GM12878 (cell line): ENCODE results near the gene ENOX2. TPM values are rescaled to one million over a fixed set of nuclear protein-coding genes. Genes with fewer than 3 reads are reported as not detected.

Source experiments
- ATAC-seq: fragments of 200-7000 bp; cut with Tn5 transposase; 3 replicates; pipeline ENCODE4 v1.9.1; 2020; ENCODE audit warnings: mild to moderate bottlenecking, moderate library complexity
- BruUV-seq: library from RNA; stranded (reverse); fragments of 400-500 nt; replicated peaks from 2 replicates; lab custom pipeline; 2021; lab: Mats Ljungman, UMichigan
- CTCF ChIA-PET: fragments of 300-600 bp; sonication (Branson Sonifier 250); formaldehyde crosslinking; extraction: SDS; loops from one replicate; lab custom pipeline; 2021; ENCODE audit warnings: inconsistent platforms; lab: Yijun Ruan, JAX
- POLR2A ChIA-PET: fragments of 350-600 bp; formaldehyde crosslinking; extraction: SDS; loops from one replicate; lab custom pipeline; 2021; ENCODE audit warnings: inconsistent platforms; lab: Charles Lee
- RAD21 ChIA-PET: fragments of 300-600 bp; sonication (Branson Sonifier 250); formaldehyde crosslinking; loops from one replicate; lab custom pipeline; 2023; ENCODE audit warnings: antibody characterized with exemption; ENCODE audit not compliant: unreplicated experiment; lab: Charles Lee
- SMC1A ChIA-PET: fragments of 300-600 bp; sonication (Branson Sonifier 250); formaldehyde crosslinking; loops from one replicate; lab custom pipeline; 2023; ENCODE audit not compliant: unreplicated experiment, uncharacterized antibody; lab: Charles Lee
- DNase-seq: peaks from one replicate; pipeline ENCODE4 v3.0.0-alpha.2; 2011; ENCODE audit warnings: low read depth, low spot score
- FAIRE-seq: peaks from 3 replicates; lab custom pipeline; 2011; peaks lifted over from hg19 to GRCh38; lab: Jason Lieb, UNC
- H2AFZ ChIP-seq: 2 replicates; pipeline ENCODE4 v1.6.0; 2011; ENCODE audit warnings: low read depth, low read length, control low read depth; ENCODE audit not compliant: control insufficient read depth
- H3K27ac ChIP-seq: 2 replicates; pipeline ENCODE4 v1.5.1; 2011; ENCODE audit warnings: control low read depth; ENCODE audit not compliant: control insufficient read depth, insufficient read depth
- H3K27me3 ChIP-seq, 2 experiments: replicated peaks in 1 of 2; 2 replicates each; pipeline versions ENCODE4 v1.6.0 to v1.6.1; 2011; ENCODE audit warnings: low read length in 1 of 2; ENCODE audit not compliant: control insufficient read depth in 2 of 2, insufficient read depth in 2 of 2
- H3K36me3 ChIP-seq, 2 experiments: 2 replicates each; pipeline ENCODE4 v1.5.1; 2011; ENCODE audit warnings: low read length in 1 of 2; ENCODE audit not compliant: control insufficient read depth in 2 of 2, insufficient read depth in 2 of 2
- H3K4me1 ChIP-seq: 2 replicates; pipeline ENCODE4 v1.6.1; 2011; ENCODE audit warnings: mild to moderate bottlenecking, low read length, moderate library complexity, mixed read lengths; ENCODE audit not compliant: control insufficient read depth, insufficient read depth
- H3K4me2 ChIP-seq: 2 replicates; pipeline ENCODE4 v1.6.0; 2011; ENCODE audit warnings: control low read depth; ENCODE audit not compliant: control insufficient read depth, insufficient read depth
- H3K4me3 ChIP-seq: fragments of 200-600 bp; sonication (generic); 2 replicates; pipeline ENCODE4 v1.5.1; 2016
- H3K79me2 ChIP-seq: 2 replicates; pipeline ENCODE4 v1.6.0; 2011; ENCODE audit warnings: low read length; ENCODE audit not compliant: control insufficient read depth, insufficient read depth
- H3K9ac ChIP-seq: 2 replicates; pipeline ENCODE4 v1.8.0; 2011; ENCODE audit warnings: low read length, control low read depth, mixed read lengths; ENCODE audit not compliant: control insufficient read depth, insufficient read depth
- H3K9me3 ChIP-seq: replicated peaks from 3 replicates; pipeline ENCODE4 v1.5.1; 2011; ENCODE audit warnings: mild to moderate bottlenecking, low read length; ENCODE audit not compliant: control insufficient read depth, insufficient read depth
- H4K20me1 ChIP-seq: 2 replicates; pipeline ENCODE4 v1.6.0; 2011; ENCODE audit not compliant: control insufficient read depth, insufficient read depth
- ATF2 ChIP-seq: IDR thresholded peaks from 2 replicates; pipeline ENCODE4 v1.6.1; 2012; ENCODE audit warnings: low read length, inconsistent platforms
- CREB1 ChIP-seq: IDR thresholded peaks from 2 replicates; pipeline ENCODE4 v1.6.1; 2012; ENCODE audit warnings: low read depth, mild to moderate bottlenecking, inconsistent platforms
- DPF2 ChIP-seq: fragments of 450-650 bp; IDR thresholded peaks from 2 replicates; pipeline ENCODE4 v1.6.1; 2017; ENCODE audit warnings: mild to moderate bottlenecking
- E4F1 ChIP-seq: fragments of 450-650 bp; IDR thresholded peaks from 2 replicates; pipeline ENCODE4 v1.6.1; 2018; ENCODE audit warnings: borderline replicate concordance, mild to moderate bottlenecking; ENCODE audit not compliant: partially characterized antibody
- EGR1 ChIP-seq, 2 experiments: IDR thresholded peaks; 1 replicate in 1 of 2; 2 replicates in 1 of 2; pipeline ENCODE4 v1.6.1; 2011 to 2012; ENCODE audit warnings: low read depth in 2 of 2, low read length in 2 of 2, borderline replicate concordance in 1 of 2, mild to moderate bottlenecking in 1 of 2, moderate library complexity in 1 of 2
- FOXK2 ChIP-seq: fragments of 450-650 bp; IDR thresholded peaks from 2 replicates; pipeline ENCODE4 v1.6.1; 2017; ENCODE audit warnings: mild to moderate bottlenecking, moderate library complexity
- IRF4 ChIP-seq: IDR thresholded peaks from 2 replicates; pipeline ENCODE4 v1.6.1; 2011; ENCODE audit warnings: low read depth, low read length
- MEF2B ChIP-seq: fragments of 450-650 bp; IDR thresholded peaks from 2 replicates; pipeline ENCODE4 v1.6.1; 2018; ENCODE audit warnings: mild to moderate bottlenecking, moderate library complexity; ENCODE audit not compliant: partially characterized antibody, poor library complexity, severe bottlenecking
- NFIC ChIP-seq: IDR thresholded peaks from 2 replicates; pipeline ENCODE4 v1.6.1; 2012; ENCODE audit warnings: low read depth, mild to moderate bottlenecking, inconsistent platforms, low read length, moderate library complexity
- PAX8 ChIP-seq: fragments of 450-650 bp; IDR thresholded peaks from 2 replicates; pipeline ENCODE4 v1.6.1; 2017; ENCODE audit warnings: mild to moderate bottlenecking, moderate library complexity
- SMAD1 ChIP-seq: fragments of 450-650 bp; IDR thresholded peaks from 2 replicates; pipeline ENCODE4 v1.6.1; 2018; ENCODE audit warnings: mild to moderate bottlenecking, low read depth; ENCODE audit not compliant: partially characterized antibody
- SREBF1 ChIP-seq: IDR thresholded peaks from 2 replicates; pipeline ENCODE4 v1.6.1; 2012; ENCODE audit warnings: mild to moderate bottlenecking, low read length
- SRF ChIP-seq, 2 experiments: IDR thresholded peaks; 2 replicates each; pipeline ENCODE4 v1.6.1; 2011; ENCODE audit warnings: low read depth in 2 of 2, low read length in 2 of 2, mild to moderate bottlenecking in 1 of 2, moderate library complexity in 1 of 2
- STAT1 ChIP-seq: fragments of 450-650 bp; conservative IDR thresholded peaks from 2 replicates; pipeline ENCODE4 v1.6.1; 2014; ENCODE audit warnings: antibody characterized with exemption, mild to moderate bottlenecking
- USF1 ChIP-seq: IDR thresholded peaks from 2 replicates; pipeline ENCODE4 v1.6.1; 2011; ENCODE audit warnings: borderline replicate concordance, low read depth, mild to moderate bottlenecking, moderate library complexity, mixed read lengths, low read length; ENCODE audit not compliant: insufficient read depth; ENCODE audit errors: extremely low read length
- ZNF687 ChIP-seq: fragments of 450-650 bp; IDR thresholded peaks from 2 replicates; pipeline ENCODE4 v1.6.1; 2017; ENCODE audit warnings: mild to moderate bottlenecking, moderate library complexity
- WGBS: methylation state at CpG from one replicate; pipeline ENCODE4 v1.1.6; 2016; ENCODE audit warnings: low lambda C conversion rate; ENCODE audit not compliant: insufficient replicate concordance, insufficient coverage; ENCODE audit errors: missing lambda C conversion rate; 5-methylcytosine and 5-hydroxymethylcytosine counted together
- in situ Hi-C: fragments of 300-500 bp; cut with MboI; formaldehyde crosslinking; loops from 9 replicates; pipeline ENCODE4 v1.14.3; 2018; ENCODE audit warnings: mixed read lengths
- intact Hi-C: fragments of 100-400 bp; cut with micrococcal nuclease; formaldehyde crosslinking; loops from one replicate; pipeline ENCODE4 v1.14.2; 2022; ENCODE audit not compliant: unreplicated experiment
- polyA plus RNA-seq, 11 experiments: library from polyadenylated mRNA; depleted of rRNA in 4 of 11; unstranded in 6 of 11; stranded (reverse) in 5 of 11; fragments of >200 nt; fragmentation: Nextera tagmentation in 4 of 11; fragmentation: Illumina TruSeq in 1 of 11; extraction: Ambion mirVana in 4 of 11; extraction: Trizol in 1 of 11; gene quantifications; 1 replicate in 1 of 11; 2 replicates in 10 of 11; pipeline versions ENCODE4 v1.2.1 to v1.2.3, GENCODE V29; 2011 to 2016; ENCODE audit warnings: inconsistent platforms in 2 of 11, missing spikeins in 2 of 11, low read depth in 1 of 11
- total RNA-seq, 4 experiments: library from RNA; depleted of rRNA in 3 of 4; stranded (reverse); fragments of >200 nt in 3 of 4; fragmentation: Illumina TruSeq in 1 of 4; extraction: Trizol in 1 of 4; gene quantifications; 2 replicates each; pipeline versions ENCODE4 v1.2.1 to v1.2.3, GENCODE V29; 2013 to 2021

ENOX2 gene
- total and polyA plus RNA-seq, 10 of the 15 experiments (the other 5 are each of a cell fraction or from before 2014, with no cell fraction given), result 3.2 to 13.0 (median 7.7) TPM

- 52% methylated on average over 4 of the region's 4 CpGs for WGBS
- ChIA-PET POLR2A (no interaction called here), RAD21 (no interaction called here), CTCF (no interaction called here), SMC1A (interaction anchor here (0.6 kb wide), 1 partner anchor 1631 kb away, joined by 3 read pairs; no protein-coding TSS in a partner anchor)
- no peaks in the 10 kb centered on the region; the same call in 1 of the 2 replicates for H3K4me1 ChIP-seq
- no peak overlapping the region for H3K27ac ChIP-seq
- no peaks in the 10 kb centered on the region for H3K36me3 ChIP-seq
- H3K27me3 ChIP-seq, result no peaks in the 10 kb centered on the region
- ATAC-seq, result no peak
- H2AFZ ChIP-seq, result no peak overlapping the region
- no peaks in the 10 kb centered on the region for H3K79me2 ChIP-seq
- intact Hi-C loops (no loop called here), in situ Hi-C loops (no loop called here)
- no peak overlapping the region for H3K4me2 ChIP-seq
- H3K9ac ChIP-seq, result no peak overlapping the region
- no peaks in the 10 kb centered on the region; the same call in 1 of the 2 replicates for H4K20me1 ChIP-seq
- no peak for DNase-seq
- H3K4me3 ChIP-seq, result no peak overlapping the region
- FAIRE-seq, result no peak
- no peaks in the 10 kb centered on the region for H3K9me3 ChIP-seq
- BruUV-seq, result no TSS peak
- TF ChIP-seq E4F1 (no peak), NFIC (no peak), STAT1 (no peak), ATF2 (no peak), CREB1 (no peak), EGR1 (IDR thresholded peaks at IDR 0.05; ENCODE audit: borderline replicate concordance in 1 of 2, low read depth in 2 of 2, low read length in 2 of 2) (no peak), SMAD1 (no peak), PAX8 (no peak), IRF4 (no peak), DPF2 (no peak), SRF (IDR thresholded peaks at IDR 0.05; ENCODE audit: low read depth in 2 of 2, low read length in 2 of 2) (no peak), MEF2B (no peak), FOXK2 (no peak), ZNF687 (no peak), SREBF1 (no peak), USF1 (no peak)
Observed at GRCh38 chrX:130772105-130772775, 130.8 kb downstream of the ENOX2 start.
